A673 (cell line): ENCODE data around the gene CCDC88C. TPM values are rescaled to one million over a fixed set of nuclear protein-coding genes. Genes with fewer than 3 reads are reported as not detected.

Experiments used
- BruUV-seq: library from RNA; stranded (reverse); fragments of 400-500 nt; replicated peaks from 2 replicates; lab custom pipeline; 2021; lab: Mats Ljungman, UMichigan
- CTCF ChIA-PET: fragments of 300-600 bp; sonication (Branson Sonifier 250); formaldehyde crosslinking; loops from one replicate; lab custom pipeline; 2022; ENCODE audit warnings: antibody characterized with exemption; lab: Charles Lee
- POLR2A ChIA-PET: fragments of 300-600 bp; sonication (Branson Sonifier 250); formaldehyde crosslinking; loops from one replicate; lab custom pipeline; 2022; ENCODE audit warnings: antibody characterized with exemption; ENCODE audit not compliant: low non-redundant PET; lab: Charles Lee
- DNase-seq: peaks from one replicate; pipeline ENCODE4 v3.0.0-alpha.2; 2015; ENCODE audit warnings: low spot score
- H3K27ac ChIP-seq: fragments of 200-600 bp; sonication (generic); 2 replicates; pipeline ENCODE4 v1.5.1; 2016; ENCODE audit warnings: mixed run types, low read depth, mild to moderate bottlenecking, mixed read lengths, antibody characterized with exemption, low read length; ENCODE audit not compliant: poor library complexity, severe bottlenecking
- H3K27me3 ChIP-seq: fragments of 200-600 bp; sonication (generic); replicated peaks from 2 replicates; pipeline ENCODE4 v1.6.1; 2017; ENCODE audit warnings: mixed run types, low read depth, mild to moderate bottlenecking, mixed read lengths, antibody characterized with exemption, low read length; ENCODE audit not compliant: insufficient read depth, poor library complexity
- H3K36me3 ChIP-seq: fragments of 200-600 bp; sonication (generic); 2 replicates; pipeline ENCODE4 v1.6.1; 2016; ENCODE audit warnings: mixed run types, mild to moderate bottlenecking, mixed read lengths, antibody characterized with exemption, low read length; ENCODE audit not compliant: insufficient read depth, poor library complexity, severe bottlenecking
- H3K4me1 ChIP-seq: fragments of 200-600 bp; sonication (generic); 2 replicates; pipeline ENCODE4 v1.6.1; 2017; ENCODE audit warnings: mixed run types, mild to moderate bottlenecking, mixed read lengths, antibody characterized with exemption, low read length; ENCODE audit not compliant: insufficient read depth, poor library complexity, severe bottlenecking
- H3K4me3 ChIP-seq: fragments of 200-600 bp; sonication (generic); 2 replicates; pipeline ENCODE4 v1.5.1; 2016; ENCODE audit warnings: low read depth, mixed run types, mild to moderate bottlenecking, mixed read lengths, low read length; ENCODE audit not compliant: poor library complexity, severe bottlenecking
- H3K9me3 ChIP-seq: fragments of 200-600 bp; sonication (generic); 2 replicates; pipeline ENCODE4 v1.6.1; 2016; ENCODE audit warnings: mixed run types, low read depth, mild to moderate bottlenecking, mixed read lengths, antibody characterized with exemption, low read length; ENCODE audit not compliant: poor library complexity, severe bottlenecking
- CTCF ChIP-seq: fragments of 300-800, 200-600 bp; sonication (generic); conservative IDR thresholded peaks from 2 replicates; pipeline ENCODE4 v1.5.1; 2017; ENCODE audit warnings: low read depth, mild to moderate bottlenecking, antibody characterized with exemption, low read length, moderate library complexity, mixed read lengths
- EZH2 ChIP-seq: fragments of 200-600 bp; sonication (generic); IDR thresholded peaks from 2 replicates; pipeline ENCODE4 v1.6.1; 2017; ENCODE audit warnings: borderline replicate concordance, low read depth, mild to moderate bottlenecking, mixed read lengths, antibody characterized with exemption, low read length; ENCODE audit not compliant: poor library complexity, severe bottlenecking
- intact Hi-C: fragments of 100-400 bp; cut with micrococcal nuclease; formaldehyde crosslinking; loops from one replicate; pipeline ENCODE4 v1.10.0; 2022; ENCODE audit not compliant: unreplicated experiment
- total RNA-seq: library from RNA; stranded (reverse); gene quantifications from 2 replicates; pipeline ENCODE4 v1.2.3, GENCODE V29; 2021

The CCDC88C gene
- total RNA-seq, 1 experiment from 2014 or later = 49.1 TPM

GRCh38 chr14:91261115-91261514 lies 156.5 kb downstream of the CCDC88C start:
- Histone ChIP-seq H3K36me3 (no peaks in the 10 kb centered on the region), H3K4me3 (no peak overlapping the region), H3K9me3 (no peaks in the 10 kb centered on the region), H3K27me3 (no peaks in the 10 kb centered on the region), H3K27ac (no peak overlapping the region), H3K4me1 (peaks cover 4% of the 10 kb centered on the region)
- DNase-seq = no peak
- ChIA-PET CTCF (no interaction called here), POLR2A (no interaction called here)
- intact Hi-C loops = no loop called here
- no peak for TF ChIP-seq EZH2
- no peak for TF ChIP-seq CTCF
- no TSS peak for BruUV-seq

GRCh38 chr14:91258876-91259275 lies 158.7 kb downstream of the CCDC88C start:
- POLR2A ChIA-PET = no interaction called here
- CTCF ChIA-PET = no interaction called here
- H3K27me3 ChIP-seq = no peaks in the 10 kb centered on the region
- no peak overlapping the region for H3K27ac ChIP-seq
- H3K9me3 ChIP-seq = no peaks in the 10 kb centered on the region
- BruUV-seq = no TSS peak
- peaks cover 4% of the 10 kb centered on the region for H3K4me1 ChIP-seq
- no peak for DNase-seq
- intact Hi-C loops = no loop called here
- H3K4me3 ChIP-seq = no peak overlapping the region
- TF ChIP-seq CTCF (no peak), EZH2 (no peak)
- no peaks in the 10 kb centered on the region for H3K36me3 ChIP-seq

GRCh38 chr14:91258011-91258618 lies 159.5 kb downstream of the CCDC88C start:
- H3K9me3 ChIP-seq = no peaks in the 10 kb centered on the region
- TF ChIP-seq EZH2 = no peak
- no peak for TF ChIP-seq CTCF
- no peaks in the 10 kb centered on the region for H3K36me3 ChIP-seq
- BruUV-seq = no TSS peak
- H3K4me3 ChIP-seq = no peak overlapping the region
- DNase-seq = no peak
- H3K27me3 ChIP-seq = no peaks in the 10 kb centered on the region
- ChIA-PET CTCF (no interaction called here), POLR2A (no interaction called here)
- peaks cover 8% of the 10 kb centered on the region for H3K4me1 ChIP-seq
- intact Hi-C loops = no loop called here
- no peak overlapping the region for H3K27ac ChIP-seq
